Left kidney (tissue), 8 donors: Measurements from ENCODE around the gene POM121. TPM values are rescaled to one million over a fixed set of nuclear protein-coding genes. Genes with fewer than 3 reads are reported as not detected.
"Not testable (repeated sequence)": the region's sequence is repeated elsewhere in the genome, so short reads cannot be mapped to it uniquely, and the experiment has no call there.

Experiments used
- DNase-seq: peaks from one replicate; pipeline ENCODE4 v3.0.0-alpha.2; 2013
- long read RNA-seq, 8 donors: transcript quantifications; one replicate each; lab custom pipeline, GENCODE V29; 2026
- polyA plus RNA-seq: library from polyadenylated mRNA; unstranded; fragments of 120-200 nt; gene quantifications from one replicate; pipeline ENCODE4 v1.2.1, GENCODE V29; 2013; ENCODE audit not compliant: insufficient read length

POM121 gene
- polyA plus RNA-seq, result 45.2 TPM
- long read RNA-seq, donor 1, partial matches to known transcripts, result 17 of 17 reads
- long read RNA-seq, donor 1, other reads (novel, unspliced or antisense), result 0 of 17 reads
- long read RNA-seq, donor 2, partial matches to known transcripts, result 22 of 22 reads
- long read RNA-seq, donor 2, other reads (novel, unspliced or antisense), result 0 of 22 reads
- long read RNA-seq, donor 3, partial matches to known transcripts, result 27 of 27 reads
- long read RNA-seq, donor 3, other reads (novel, unspliced or antisense), result 0 of 27 reads
- long read RNA-seq, donor 4, result 0 reads
- long read RNA-seq, donor 5, partial matches to known transcripts, result 0 of 1 reads
- long read RNA-seq, donor 5, other reads (novel, unspliced or antisense), result 0 of 1 reads
- long read RNA-seq, donor 6, partial matches to known transcripts, result 29 of 29 reads
- long read RNA-seq, donor 6, other reads (novel, unspliced or antisense), result 0 of 29 reads
- long read RNA-seq, donor 7, partial matches to known transcripts, result 28 of 28 reads
- long read RNA-seq, donor 7, other reads (novel, unspliced or antisense), result 0 of 28 reads
- long read RNA-seq, donor 8, result 0 reads

GRCh38 chr7:72924733-72925545, at the start of gene POM121:
Gene POM121 (plus strand): TSS chr7:72925095. CDS start chr7:72925122, 27 bp downstream.
- peak; percentile 84 for DNase-seq

- peak; percentile 63 for DNase-seq
Measured at GRCh38 chr7:72879079-72879736, 45.7 kb upstream of the POM121 start.

GRCh38 chr7:72879737-72880215, 45.1 kb upstream of the POM121 start:
- DNase-seq, result peak; percentile 10

- not testable (repeated sequence) for DNase-seq
Measured at GRCh38 chr7:72891750-72892149, 33.1 kb upstream of the POM121 start.

GRCh38 chr7:72904740-72905139, 20.2 kb upstream of the POM121 start:
- DNase-seq, result not testable (repeated sequence)

GRCh38 chr7:72908422-72908821, 16.5 kb upstream of the POM121 start:
- DNase-seq, result not testable (repeated sequence)

- DNase-seq, result not testable (repeated sequence)
Measured at GRCh38 chr7:72911395-72911794, 13.5 kb upstream of the POM121 start.

GRCh38 chr7:72913750-72914149, 11.1 kb upstream of the POM121 start:
- not testable (repeated sequence) for DNase-seq

GRCh38 chr7:72914756-72915525, 10.0 kb upstream of the POM121 start:
- peak; percentile 17 for DNase-seq

- no peak for DNase-seq
Measured at GRCh38 chr7:72919256-72919775, 5.6 kb upstream of the POM121 start.

GRCh38 chr7:72924386-72924732, 536 bp upstream of the POM121 start:
- no peak for DNase-seq

GRCh38 chr7:72925546-72926120, 738 bp downstream of the POM121 start:
- DNase-seq, result no peak

GRCh38 chr7:72927791-72928190, 2.9 kb downstream of the POM121 start:
- DNase-seq, result not testable (repeated sequence)

- DNase-seq, result not testable (repeated sequence)
Measured at GRCh38 chr7:72928216-72928615, 3.3 kb downstream of the POM121 start.

- not testable (repeated sequence) for DNase-seq
Measured at GRCh38 chr7:72942022-72942705, 17.3 kb downstream of the POM121 start.

GRCh38 chr7:72942956-72943355, 18.1 kb downstream of the POM121 start:
- not testable (repeated sequence) for DNase-seq

GRCh38 chr7:72944937-72945336, 20.0 kb downstream of the POM121 start:
- DNase-seq, result not testable (repeated sequence)

- not testable (repeated sequence) for DNase-seq
Measured at GRCh38 chr7:72945597-72945996, 20.7 kb downstream of the POM121 start.

GRCh38 chr7:72946130-72946745, 21.3 kb downstream of the POM121 start:
- not testable (repeated sequence) for DNase-seq
